Activated T-cell treated with anti-CD3 and anti-CD28 coated beads, Interleukin-2, amount 50 U/mL, for 4 hours (primary cell): ENCODE results near the gene L1TD1. TPM values are rescaled to one million over a fixed set of nuclear protein-coding genes. Genes with fewer than 3 reads are reported as not detected.
"Not testable (repeated sequence)": the region's sequence is repeated elsewhere in the genome, so short reads cannot be mapped to it uniquely, and the experiment has no call there.

Experiments
- ATAC-seq, 2 donors: fragments of 200-7000 bp; cut with Tn5 transposase; one replicate each; pipeline ENCODE4 v1.10.0; 2021
- DNase-seq: peaks from one replicate; pipeline ENCODE4 v3.0.0-alpha.2; 2020
- H3K27me3 Mint-ChIP-seq: one replicate; pipeline ENCODE4 v1.8.0; 2021; ENCODE audit warnings: low read depth, mixed read lengths
- H3K36me3 Mint-ChIP-seq: one replicate; pipeline ENCODE4 v1.8.0; 2022; ENCODE audit warnings: mixed read lengths; ENCODE audit not compliant: insufficient read depth
- H3K4me1 Mint-ChIP-seq: one replicate; pipeline ENCODE4 v1.8.0; 2021; ENCODE audit warnings: low read depth, mixed read lengths
- H3K4me3 Mint-ChIP-seq: one replicate; pipeline ENCODE4 v1.8.0; 2021; ENCODE audit warnings: mild to moderate bottlenecking, moderate library complexity, mixed read lengths
- H3K9me3 Mint-ChIP-seq: one replicate; pipeline ENCODE4 v1.8.0; 2021; ENCODE audit warnings: mixed read lengths
- total RNA-seq, 3 donors: library from RNA; stranded (reverse); gene quantifications; one replicate each; pipeline ENCODE4 v1.2.1, GENCODE V29; 2021

Gene L1TD1
- total RNA-seq, 3 donors from 2014 or later, result 0.13 to 0.19 (median 0.18) TPM

GRCh38 chr1:62234688-62235087 is 40.0 kb downstream of the L1TD1 start:
- H3K4me1 Mint-ChIP-seq, result no peaks in the 10 kb centered on the region
- no peak overlapping the region for H3K4me3 Mint-ChIP-seq
- H3K27me3 Mint-ChIP-seq, result no peaks in the 10 kb centered on the region
- H3K9me3 Mint-ChIP-seq, result no peaks in the 10 kb centered on the region
- no peaks in the 10 kb centered on the region for H3K36me3 Mint-ChIP-seq
- no peak for DNase-seq
- ATAC-seq, result no peak

GRCh38 chr1:62235576-62235975 is 40.9 kb downstream of the L1TD1 start:
- H3K27me3 Mint-ChIP-seq, result no peaks in the 10 kb centered on the region
- no peaks in the 10 kb centered on the region for H3K4me1 Mint-ChIP-seq
- no peaks in the 10 kb centered on the region for H3K36me3 Mint-ChIP-seq
- ATAC-seq (no peak), DNase-seq (no peak)
- H3K4me3 Mint-ChIP-seq, result no peak overlapping the region
- H3K9me3 Mint-ChIP-seq, result no peaks in the 10 kb centered on the region

GRCh38 chr1:62237361-62237760 is 42.7 kb downstream of the L1TD1 start:
- no peak for ATAC-seq
- Mint-ChIP-seq H3K4me3 (no peak overlapping the region), H3K27me3 (peaks cover 3% of the 10 kb centered on the region), H3K4me1 (no peaks in the 10 kb centered on the region), H3K9me3 (no peaks in the 10 kb centered on the region), H3K36me3 (no peaks in the 10 kb centered on the region)
- no peak for DNase-seq

- Mint-ChIP-seq H3K4me1 (no peaks in the 10 kb centered on the region), H3K27me3 (peaks cover 3% of the 10 kb centered on the region), H3K4me3 (no peak overlapping the region), H3K9me3 (no peaks in the 10 kb centered on the region), H3K36me3 (no peaks in the 10 kb centered on the region)
- DNase-seq (no peak), ATAC-seq (no peak)
Observed at GRCh38 chr1:62237950-62238374, 43.3 kb downstream of the L1TD1 start.

DNA sequence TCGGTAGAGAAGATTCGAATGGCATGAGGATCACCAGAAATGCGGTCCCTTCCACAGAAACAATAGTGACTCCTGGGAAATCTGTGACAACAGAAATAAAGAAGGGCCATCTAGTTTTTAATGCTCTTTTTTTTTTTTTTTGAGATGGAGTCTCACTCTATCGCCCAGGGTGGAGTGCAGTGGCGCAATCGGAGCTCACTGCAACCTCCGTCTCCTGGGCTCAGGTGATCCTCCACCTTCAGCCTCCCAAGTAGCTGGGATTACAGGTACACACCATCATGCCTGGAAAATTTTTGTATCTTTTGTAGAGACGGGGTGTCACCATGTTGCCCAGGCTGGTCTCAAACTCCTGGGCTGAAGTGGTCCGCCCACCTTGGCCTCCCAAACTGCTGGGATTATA is 43.9 kb downstream of the L1TD1 start:
- Mint-ChIP-seq H3K9me3 (no peaks in the 10 kb centered on the region), H3K4me3 (no peak overlapping the region), H3K36me3 (no peaks in the 10 kb centered on the region), H3K4me1 (no peaks in the 10 kb centered on the region), H3K27me3 (peaks cover 3% of the 10 kb centered on the region)
- no peak for DNase-seq
- ATAC-seq, result no peak

DNA sequence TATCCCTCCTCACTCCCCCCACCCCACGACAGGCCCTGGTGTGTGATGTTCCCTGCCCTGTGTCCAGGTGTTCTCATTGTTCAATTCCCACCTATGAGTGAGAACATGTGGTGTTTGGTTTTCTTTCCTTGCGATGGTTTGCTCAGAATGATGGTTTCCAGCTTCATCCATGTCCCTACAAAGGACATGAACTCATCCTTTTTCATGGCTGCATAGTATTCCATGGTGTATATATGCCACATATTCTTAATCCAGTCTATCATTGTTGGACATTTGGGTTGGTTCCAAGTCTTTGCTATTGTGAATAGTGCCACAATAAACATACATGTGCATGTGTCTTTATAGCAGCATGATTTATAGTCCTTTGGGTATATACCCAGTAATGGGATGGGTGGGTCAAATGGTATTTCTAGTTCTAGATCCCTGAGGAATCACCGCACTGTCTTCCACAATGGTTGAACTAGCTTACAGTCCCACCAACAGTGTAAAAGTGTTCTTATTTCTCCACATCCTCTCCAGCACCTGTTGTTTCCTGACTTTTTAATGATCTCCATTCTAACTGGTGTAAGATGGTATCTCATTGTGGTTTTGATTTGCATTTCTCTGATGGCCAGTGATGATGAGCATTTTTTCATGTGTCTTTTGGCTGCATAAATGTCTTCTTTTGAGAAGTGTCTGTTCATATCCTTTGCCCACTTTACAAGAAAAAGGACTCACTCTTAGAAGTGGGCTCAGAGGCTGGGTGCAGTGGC is 45.2 kb downstream of the L1TD1 start:
- H3K4me3 Mint-ChIP-seq, H3K9me3 Mint-ChIP-seq, DNase-seq, H3K27me3 Mint-ChIP-seq, ATAC-seq, H3K36me3 Mint-ChIP-seq, H3K4me1 Mint-ChIP-seq: not testable (repeated sequence)

GRCh38 chr1:62240651-62241370 is 46.2 kb downstream of the L1TD1 start:
- Mint-ChIP-seq H3K27me3 (peaks cover 4% of the 10 kb centered on the region), H3K36me3 (no peaks in the 10 kb centered on the region), H3K4me1 (no peaks in the 10 kb centered on the region), H3K4me3 (no peak overlapping the region), H3K9me3 (no peaks in the 10 kb centered on the region)
- ATAC-seq, result no peak
- no peak for DNase-seq

DNA sequence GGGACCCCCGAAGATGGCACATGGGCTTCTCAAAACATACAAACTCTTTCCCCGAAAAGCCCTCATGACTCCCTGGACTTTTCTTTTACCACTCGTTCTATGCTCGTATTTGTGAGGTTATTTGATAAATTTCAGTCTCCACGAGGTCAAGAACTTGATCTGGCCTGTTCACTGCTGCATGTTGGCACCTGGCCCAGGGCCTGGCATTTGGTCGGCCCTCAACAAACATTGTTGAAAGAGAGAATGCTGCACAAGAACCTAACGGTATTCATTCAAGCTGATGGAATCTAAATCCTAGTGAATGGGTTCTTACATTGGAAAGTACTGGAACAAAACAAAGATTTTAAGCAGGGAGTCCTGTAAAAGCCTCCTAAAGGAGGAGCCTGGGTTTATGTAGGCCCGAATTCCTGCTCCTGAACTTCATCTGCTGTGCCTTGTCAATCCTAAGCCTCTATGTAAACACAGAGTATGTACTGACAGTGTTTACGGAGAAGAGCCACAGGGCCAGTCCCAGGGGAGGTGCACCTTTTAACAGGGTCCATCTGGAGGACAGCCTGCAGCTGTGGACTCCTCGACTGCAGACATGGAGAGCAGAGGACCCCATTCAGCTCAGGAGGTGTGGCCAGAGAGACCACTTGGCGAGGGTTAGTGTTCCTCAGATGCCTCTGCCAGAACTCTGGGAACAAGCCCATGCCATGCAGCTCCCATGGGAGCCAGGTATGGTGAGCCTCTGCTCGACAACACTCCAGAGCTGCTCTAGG is 46.9 kb downstream of the L1TD1 start:
- peaks cover 4% of the 10 kb centered on the region for H3K27me3 Mint-ChIP-seq
- no peaks in the 10 kb centered on the region for H3K9me3 Mint-ChIP-seq
- no peaks in the 10 kb centered on the region for H3K36me3 Mint-ChIP-seq
- DNase-seq, result no peak
- no peaks in the 10 kb centered on the region for H3K4me1 Mint-ChIP-seq
- no peak overlapping the region for H3K4me3 Mint-ChIP-seq
- no peak for ATAC-seq

DNA sequence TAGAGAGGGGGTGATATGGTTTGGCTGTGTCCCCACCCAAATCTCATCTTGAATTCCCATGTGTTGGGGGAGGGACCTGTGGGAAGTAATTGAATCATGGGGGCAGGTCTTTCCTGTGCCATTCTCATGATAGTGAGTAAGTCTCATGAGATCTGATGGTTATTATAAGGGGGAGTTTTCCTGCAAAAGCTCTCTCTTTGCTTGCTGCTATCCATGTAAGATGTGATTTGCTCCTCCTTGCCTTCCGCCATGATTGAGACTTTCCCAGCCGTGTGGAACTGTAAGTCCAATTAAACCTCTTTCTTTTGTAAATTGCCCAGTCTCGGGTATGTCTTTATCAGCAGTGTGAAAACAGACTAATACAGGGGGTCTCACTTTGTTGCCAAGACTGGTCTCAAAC is 49.7 kb downstream of the L1TD1 start:
- not testable (repeated sequence) for H3K36me3 Mint-ChIP-seq, H3K4me1 Mint-ChIP-seq, H3K9me3 Mint-ChIP-seq, ATAC-seq, H3K27me3 Mint-ChIP-seq, H3K4me3 Mint-ChIP-seq, DNase-seq

DNA sequence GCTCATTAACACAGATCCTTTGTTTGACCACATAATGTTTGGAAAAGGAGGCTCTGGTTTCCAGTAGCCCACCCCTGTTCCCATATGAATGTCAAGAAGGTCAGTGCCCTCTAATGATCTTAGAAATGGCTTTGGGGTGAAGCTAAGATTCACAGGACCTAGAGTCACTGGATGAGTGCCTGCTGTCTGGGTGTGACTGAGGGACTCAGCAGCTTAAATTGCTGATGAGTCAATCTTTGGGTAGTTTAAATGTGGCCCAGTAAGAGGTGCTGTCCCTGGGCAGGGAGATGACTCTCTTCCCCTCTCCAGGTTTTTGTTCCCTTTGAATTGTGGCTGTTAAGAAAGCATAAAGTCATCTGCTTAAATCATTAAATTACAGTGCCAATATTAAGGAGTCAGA is 50.6 kb downstream of the L1TD1 start:
- DNase-seq (no peak), ATAC-seq (no peak)
- Mint-ChIP-seq H3K36me3 (no peaks in the 10 kb centered on the region), H3K27me3 (peaks cover 4% of the 10 kb centered on the region), H3K4me3 (no peak overlapping the region), H3K9me3 (no peaks in the 10 kb centered on the region), H3K4me1 (no peaks in the 10 kb centered on the region)

- no peak for ATAC-seq
- Mint-ChIP-seq H3K27me3 (peaks cover 2% of the 10 kb centered on the region), H3K36me3 (no peaks in the 10 kb centered on the region), H3K4me1 (no peaks in the 10 kb centered on the region), H3K4me3 (no peak overlapping the region), H3K9me3 (no peaks in the 10 kb centered on the region)
- no peak for DNase-seq
Observed at GRCh38 chr1:62247391-62248168, 52.9 kb downstream of the L1TD1 start.

DNA sequence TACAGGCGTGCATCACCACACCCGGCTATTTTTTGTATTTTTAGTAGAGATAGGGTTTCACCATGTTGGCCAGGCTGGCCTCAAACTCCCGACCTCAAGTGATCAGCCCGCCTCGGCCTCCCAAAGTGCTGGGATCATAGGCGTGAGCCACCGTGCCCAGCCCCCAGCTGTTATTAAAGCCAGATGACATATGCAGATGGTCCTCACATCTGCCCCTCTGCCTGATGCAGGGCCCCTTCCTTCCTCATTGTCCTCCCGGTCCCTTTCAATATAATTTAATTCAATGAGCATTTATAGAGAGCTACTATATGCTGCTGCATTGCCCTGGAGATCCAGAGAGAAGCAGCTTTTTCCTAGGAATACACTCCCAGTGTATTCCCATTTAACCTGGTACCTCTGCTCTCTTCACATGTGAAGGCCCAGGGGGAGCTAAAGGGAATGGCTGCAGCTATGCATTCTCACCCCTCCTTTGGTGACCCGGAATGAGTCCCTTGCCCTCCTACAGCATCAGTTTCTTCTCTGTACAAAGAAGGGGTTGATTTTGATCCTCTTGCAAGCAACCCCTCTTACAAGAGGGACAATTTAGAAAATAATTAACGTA is 55.6 kb downstream of the L1TD1 start:
- no peaks in the 10 kb centered on the region for H3K9me3 Mint-ChIP-seq
- no peaks in the 10 kb centered on the region for H3K4me1 Mint-ChIP-seq
- H3K36me3 Mint-ChIP-seq, result no peaks in the 10 kb centered on the region
- DNase-seq (no peak), ATAC-seq (no peak)
- H3K4me3 Mint-ChIP-seq, result no peak overlapping the region
- no peaks in the 10 kb centered on the region for H3K27me3 Mint-ChIP-seq

DNA sequence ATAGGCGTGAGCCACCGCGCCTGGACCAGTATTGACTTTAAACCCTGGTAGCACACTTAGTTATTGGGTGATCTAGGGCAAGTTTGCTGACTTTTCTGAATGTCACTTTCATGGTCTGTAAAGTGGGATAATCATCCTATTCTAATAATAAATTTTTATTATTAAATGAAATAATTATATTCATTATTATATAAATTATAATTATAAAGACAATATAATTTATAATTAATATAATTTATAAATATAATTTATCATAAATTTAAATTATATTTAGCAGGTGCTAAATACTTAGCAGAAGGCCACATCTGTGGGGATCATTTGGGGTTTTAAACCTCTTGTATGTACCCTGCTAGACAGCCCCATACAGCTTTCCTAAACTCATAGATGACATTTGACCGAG is 64.9 kb downstream of the L1TD1 start:
- no peak for DNase-seq
- H3K36me3 Mint-ChIP-seq, result no peaks in the 10 kb centered on the region
- no peak for ATAC-seq
- H3K9me3 Mint-ChIP-seq, result no peaks in the 10 kb centered on the region
- H3K4me1 Mint-ChIP-seq, result no peaks in the 10 kb centered on the region
- H3K4me3 Mint-ChIP-seq, result no peak overlapping the region
- H3K27me3 Mint-ChIP-seq, result peaks cover 12% of the 10 kb centered on the region

GRCh38 chr1:62260688-62261087 is 66.0 kb downstream of the L1TD1 start:
- DNase-seq (no peak), ATAC-seq (no peak)
- H3K4me1 Mint-ChIP-seq, result no peaks in the 10 kb centered on the region
- H3K4me3 Mint-ChIP-seq, result no peak overlapping the region
- H3K36me3 Mint-ChIP-seq, result no peaks in the 10 kb centered on the region
- H3K27me3 Mint-ChIP-seq, result peaks cover 12% of the 10 kb centered on the region
- no peaks in the 10 kb centered on the region for H3K9me3 Mint-ChIP-seq
